ENCODE measurements around the gene SMIM41.

SMIM41 gene

DNA sequence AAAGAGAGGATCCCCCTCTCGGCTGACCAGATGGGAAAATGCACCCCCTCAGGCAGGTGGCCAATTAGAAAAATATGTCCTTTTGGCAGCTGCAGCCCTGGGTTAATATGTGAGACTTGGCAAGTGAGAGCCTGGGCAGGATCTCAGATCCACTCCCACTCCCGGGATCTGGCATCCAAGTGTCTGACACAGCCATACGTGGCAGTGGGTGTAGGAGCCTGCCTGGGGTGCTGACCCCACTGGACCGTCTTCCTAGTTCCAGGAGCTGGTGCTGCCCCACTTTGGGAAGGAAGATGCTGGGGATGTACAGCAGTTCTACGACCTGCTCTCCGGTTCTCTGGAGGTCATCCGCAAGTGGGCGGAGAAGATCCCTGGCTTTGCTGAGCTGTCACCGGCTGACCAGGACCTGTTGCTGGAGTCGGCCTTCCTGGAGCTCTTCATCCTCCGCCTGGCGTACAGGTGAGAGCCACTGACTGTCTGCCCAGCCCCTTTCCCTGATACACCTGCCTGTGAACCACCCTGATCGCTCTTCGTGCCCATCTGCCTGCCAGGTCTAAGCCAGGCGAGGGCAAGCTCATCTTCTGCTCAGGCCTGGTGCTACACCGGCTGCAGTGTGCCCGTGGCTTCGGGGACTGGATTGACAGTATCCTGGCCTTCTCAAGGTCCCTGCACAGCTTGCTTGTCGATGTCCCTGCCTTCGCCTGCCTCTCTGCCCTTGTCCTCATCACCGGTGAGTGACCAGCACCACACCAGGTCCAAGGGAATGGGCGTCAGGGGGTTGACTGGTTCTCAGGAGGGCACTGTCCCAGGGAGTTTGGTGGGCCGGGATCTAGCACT lies 22.5 kb upstream of the SMIM41 start:
- H3K79me1 ChIP-seq (ENCODE audit: low read length) = no peaks in the 10 kb centered on the region
- no peak overlapping the region for H2BK120ac ChIP-seq (ENCODE audit: low read depth, low read length)
- no peak overlapping the region for H4K5ac ChIP-seq (ENCODE audit: low read length)
- H3K27ac ChIP-seq (ENCODE audit: low read depth, low read length) = no peak overlapping the region
- H3K18ac ChIP-seq (ENCODE audit: low read length) = no peak overlapping the region
- no peaks in the 10 kb centered on the region for H3K36me3 ChIP-seq (ENCODE audit: control insufficient read depth, insufficient read depth, low read length)
- H2BK5ac ChIP-seq (ENCODE audit: low read length) = no peak overlapping the region
- H3K23ac ChIP-seq (ENCODE audit: low read length) = no peak overlapping the region
- no peak overlapping the region for H4K8ac ChIP-seq (ENCODE audit: low read depth, low read length)
- H3K27me3 ChIP-seq (ENCODE audit: insufficient read depth, low read length, poor library complexity) = no peaks in the 10 kb centered on the region
- H3K4me2 ChIP-seq (ENCODE audit: low read length) = no peak overlapping the region
- H3K56ac ChIP-seq (ENCODE audit: low read length) = no peak overlapping the region
- no peak for DNase-seq
- H3K79me2 ChIP-seq (ENCODE audit: control insufficient read depth, insufficient read depth, low read length) = no peaks in the 10 kb centered on the region
- H3K4me1 ChIP-seq (ENCODE audit: control insufficient read depth, low read depth, low read length) = no peaks in the 10 kb centered on the region
- H3K4me3 ChIP-seq (ENCODE audit: low read length) = no peak overlapping the region
- WGBS (ENCODE audit: extremely low coverage, insufficient coverage, low lambda C conversion rate) = no CpG with 5 or more reads among the region's 23 CpGs
- no peak overlapping the region for H2AK5ac ChIP-seq (ENCODE audit: low read length)
- no peak overlapping the region for H2BK15ac ChIP-seq (replicated peaks; ENCODE audit: low read depth)
- H3K4ac ChIP-seq (ENCODE audit: low read depth, low read length) = no peak overlapping the region
- H3K9ac ChIP-seq (ENCODE audit: low read length) = no peak overlapping the region

DNA sequence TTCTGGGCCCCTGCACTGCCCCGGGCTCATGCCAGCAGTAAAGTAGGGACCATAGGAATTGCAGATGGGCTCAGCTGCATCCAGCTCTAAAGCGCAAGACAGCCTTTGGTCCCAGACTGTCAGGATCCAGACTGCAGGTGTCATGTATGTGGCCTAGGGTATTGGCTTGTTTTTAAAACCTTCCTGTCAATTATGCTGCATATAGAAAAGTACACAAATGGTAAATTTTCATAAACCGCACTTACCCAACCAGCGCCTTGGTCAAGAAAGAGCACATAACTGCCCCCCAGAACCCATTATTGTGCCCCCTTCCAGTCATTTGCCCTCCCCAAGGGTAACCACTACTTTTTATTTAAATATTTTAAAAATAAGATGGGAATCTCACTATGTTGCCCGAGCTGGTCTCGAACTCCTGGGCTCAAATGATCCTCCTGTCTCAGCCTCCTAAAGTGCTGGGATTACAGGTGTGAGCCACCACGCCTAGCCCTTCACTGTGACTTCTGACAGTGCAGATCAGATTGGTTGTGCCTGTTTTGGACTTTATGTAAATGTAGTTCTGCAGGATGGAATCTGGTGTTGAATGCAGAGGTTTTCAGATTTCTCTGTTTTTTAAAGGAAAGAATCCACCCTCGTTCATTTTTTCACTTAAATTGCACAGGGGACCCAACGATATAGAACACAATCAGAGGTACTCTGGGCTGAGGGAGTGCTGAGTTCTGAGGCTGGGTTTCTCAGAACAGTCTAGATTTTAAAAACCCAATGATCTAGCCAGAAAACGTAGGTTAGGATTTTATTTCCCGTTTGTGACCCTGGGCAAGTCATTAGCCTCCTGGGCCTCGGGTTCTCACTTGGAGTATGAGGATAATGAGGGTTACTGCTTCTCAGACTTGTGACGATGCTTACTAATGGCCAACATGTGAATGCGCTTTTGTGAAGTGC lies 21.6 kb upstream of the SMIM41 start:
- no peak overlapping the region for H2BK15ac ChIP-seq (replicated peaks; ENCODE audit: low read depth)
- no peak overlapping the region for H2BK5ac ChIP-seq (ENCODE audit: low read length)
- no peak overlapping the region for H4K8ac ChIP-seq (ENCODE audit: low read depth, low read length)
- no peak overlapping the region for H3K18ac ChIP-seq (ENCODE audit: low read length)
- H3K36me3 ChIP-seq (ENCODE audit: control insufficient read depth, insufficient read depth, low read length) = no peaks in the 10 kb centered on the region
- H2BK120ac ChIP-seq (ENCODE audit: low read depth, low read length) = no peak overlapping the region
- H3K79me2 ChIP-seq (ENCODE audit: control insufficient read depth, insufficient read depth, low read length) = no peaks in the 10 kb centered on the region
- no peaks in the 10 kb centered on the region for H3K79me1 ChIP-seq (ENCODE audit: low read length)
- H3K4me1 ChIP-seq (ENCODE audit: control insufficient read depth, low read depth, low read length) = no peaks in the 10 kb centered on the region
- no CpG with 5 or more reads among the region's 14 CpGs for WGBS (ENCODE audit: extremely low coverage, insufficient coverage, low lambda C conversion rate)
- H3K4ac ChIP-seq (ENCODE audit: low read depth, low read length) = no peak overlapping the region
- H3K56ac ChIP-seq (ENCODE audit: low read length) = no peak overlapping the region
- H4K5ac ChIP-seq (ENCODE audit: low read length) = no peak overlapping the region
- no peak overlapping the region for H3K4me3 ChIP-seq (ENCODE audit: low read length)
- H3K9ac ChIP-seq (ENCODE audit: low read length) = no peak overlapping the region
- H3K27me3 ChIP-seq (ENCODE audit: insufficient read depth, low read length, poor library complexity) = no peaks in the 10 kb centered on the region
- no peak for DNase-seq
- no peak overlapping the region for H3K23ac ChIP-seq (ENCODE audit: low read length)
- H3K27ac ChIP-seq (ENCODE audit: low read depth, low read length) = no peak overlapping the region
- H3K4me2 ChIP-seq (ENCODE audit: low read length) = no peak overlapping the region
- H2AK5ac ChIP-seq (ENCODE audit: low read length) = no peak overlapping the region

DNA sequence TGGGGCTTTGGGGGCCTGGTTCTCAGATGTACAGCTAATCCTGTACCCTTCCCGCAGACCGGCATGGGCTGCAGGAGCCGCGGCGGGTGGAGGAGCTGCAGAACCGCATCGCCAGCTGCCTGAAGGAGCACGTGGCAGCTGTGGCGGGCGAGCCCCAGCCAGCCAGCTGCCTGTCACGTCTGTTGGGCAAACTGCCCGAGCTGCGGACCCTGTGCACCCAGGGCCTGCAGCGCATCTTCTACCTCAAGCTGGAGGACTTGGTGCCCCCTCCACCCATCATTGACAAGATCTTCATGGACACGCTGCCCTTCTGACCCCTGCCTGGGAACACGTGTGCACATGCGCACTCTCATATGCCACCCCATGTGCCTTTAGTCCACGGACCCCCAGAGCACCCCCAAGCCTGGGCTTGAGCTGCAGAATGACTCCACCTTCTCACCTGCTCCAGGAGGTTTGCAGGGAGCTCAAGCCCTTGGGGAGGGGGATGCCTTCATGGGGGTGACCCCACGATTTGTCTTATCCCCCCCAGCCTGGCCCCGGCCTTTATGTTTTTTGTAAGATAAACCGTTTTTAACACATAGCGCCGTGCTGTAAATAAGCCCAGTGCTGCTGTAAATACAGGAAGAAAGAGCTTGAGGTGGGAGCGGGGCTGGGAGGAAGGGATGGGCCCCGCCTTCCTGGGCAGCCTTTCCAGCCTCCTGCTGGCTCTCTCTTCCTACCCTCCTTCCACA lies 20.7 kb upstream of the SMIM41 start:
- no CpG with 5 or more reads among the region's 25 CpGs for WGBS (ENCODE audit: extremely low coverage, insufficient coverage, low lambda C conversion rate)
- Histone ChIP-seq H3K4me3 (ENCODE audit: low read length) (no peak overlapping the region), H3K56ac (ENCODE audit: low read length) (no peak overlapping the region), H3K23ac (ENCODE audit: low read length) (no peak overlapping the region), H3K79me2 (ENCODE audit: control insufficient read depth, insufficient read depth, low read length) (no peaks in the 10 kb centered on the region), H3K36me3 (ENCODE audit: control insufficient read depth, insufficient read depth, low read length) (no peaks in the 10 kb centered on the region), H3K79me1 (ENCODE audit: low read length) (no peaks in the 10 kb centered on the region), H4K5ac (ENCODE audit: low read length) (no peak overlapping the region), H2BK15ac (replicated peaks; ENCODE audit: low read depth) (no peak overlapping the region), H3K18ac (ENCODE audit: low read length) (no peak overlapping the region), H3K4me1 (ENCODE audit: control insufficient read depth, low read depth, low read length) (no peaks in the 10 kb centered on the region), H3K27me3 (ENCODE audit: insufficient read depth, low read length, poor library complexity) (no peaks in the 10 kb centered on the region), H4K8ac (ENCODE audit: low read depth, low read length) (no peak overlapping the region), H2AK5ac (ENCODE audit: low read length) (no peak overlapping the region), H2BK5ac (ENCODE audit: low read length) (no peak overlapping the region), H2BK120ac (ENCODE audit: low read depth, low read length) (no peak overlapping the region), H3K4me2 (ENCODE audit: low read length) (no peak overlapping the region), H3K9ac (ENCODE audit: low read length) (no peak overlapping the region), H3K4ac (ENCODE audit: low read depth, low read length) (no peak overlapping the region), H3K27ac (ENCODE audit: low read depth, low read length) (no peak overlapping the region)
- no peak for DNase-seq

GRCh38 chr12:52059582-52060497 lies 19.7 kb upstream of the SMIM41 start:
- H3K4me2 ChIP-seq (ENCODE audit: low read length) = no peak overlapping the region
- no peaks in the 10 kb centered on the region for H3K36me3 ChIP-seq (ENCODE audit: control insufficient read depth, insufficient read depth, low read length)
- no peak overlapping the region for H4K8ac ChIP-seq (ENCODE audit: low read depth, low read length)
- no peak overlapping the region for H3K18ac ChIP-seq (ENCODE audit: low read length)
- no CpG with 5 or more reads among the region's 12 CpGs for WGBS (ENCODE audit: extremely low coverage, insufficient coverage, low lambda C conversion rate)
- no peak overlapping the region for H3K9ac ChIP-seq (ENCODE audit: low read length)
- no peak overlapping the region for H2BK5ac ChIP-seq (ENCODE audit: low read length)
- no peak overlapping the region for H2BK120ac ChIP-seq (ENCODE audit: low read depth, low read length)
- H3K27me3 ChIP-seq (ENCODE audit: insufficient read depth, low read length, poor library complexity) = no peaks in the 10 kb centered on the region
- H2AK5ac ChIP-seq (ENCODE audit: low read length) = no peak overlapping the region
- no peak overlapping the region for H3K4me3 ChIP-seq (ENCODE audit: low read length)
- no peaks in the 10 kb centered on the region for H3K79me1 ChIP-seq (ENCODE audit: low read length)
- H3K27ac ChIP-seq (ENCODE audit: low read depth, low read length) = no peak overlapping the region
- no peaks in the 10 kb centered on the region for H3K4me1 ChIP-seq (ENCODE audit: control insufficient read depth, low read depth, low read length)
- no peak overlapping the region for H4K5ac ChIP-seq (ENCODE audit: low read length)
- no peak overlapping the region for H2BK15ac ChIP-seq (replicated peaks; ENCODE audit: low read depth)
- no peak overlapping the region for H3K56ac ChIP-seq (ENCODE audit: low read length)
- no peak overlapping the region for H3K4ac ChIP-seq (ENCODE audit: low read depth, low read length)
- H3K79me2 ChIP-seq (ENCODE audit: control insufficient read depth, insufficient read depth, low read length) = no peaks in the 10 kb centered on the region
- no peak overlapping the region for H3K23ac ChIP-seq (ENCODE audit: low read length)
- no peak for DNase-seq

DNA sequence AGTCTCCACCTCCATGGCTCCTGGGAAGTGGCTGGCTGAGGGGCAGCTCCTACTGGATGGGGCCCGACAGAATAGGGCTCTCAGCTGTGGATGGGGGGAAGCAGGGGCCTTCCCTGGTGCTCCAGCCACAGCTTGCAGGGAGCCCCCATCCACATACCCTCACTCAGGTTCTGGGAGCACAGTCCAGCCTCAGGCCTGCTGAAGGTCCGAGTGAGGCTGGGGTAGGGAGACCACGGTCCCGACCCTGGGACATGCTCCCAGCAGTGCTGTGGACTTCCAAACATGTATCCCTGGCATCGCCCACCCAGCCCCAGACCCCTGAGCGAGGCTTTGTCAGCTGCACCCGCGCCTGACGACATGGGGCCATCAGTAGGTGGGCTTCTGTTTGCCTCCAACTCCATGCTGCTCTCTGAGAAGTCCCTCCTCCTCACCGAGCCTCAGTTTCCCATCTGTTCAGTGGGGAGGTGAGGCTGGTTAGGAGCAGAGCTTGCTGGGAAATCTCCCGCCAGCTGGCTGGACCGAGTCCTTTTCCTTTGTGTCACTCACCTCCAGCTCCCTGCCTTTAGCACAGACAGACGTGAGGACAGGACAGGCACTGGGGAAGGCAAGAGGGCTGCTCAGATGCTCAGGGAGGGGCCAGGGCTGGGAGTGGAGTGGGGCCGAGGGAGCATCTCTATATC lies 18.9 kb upstream of the SMIM41 start:
- Histone ChIP-seq H3K9ac (ENCODE audit: low read length) (no peak overlapping the region), H2BK120ac (ENCODE audit: low read depth, low read length) (no peak overlapping the region), H3K27me3 (ENCODE audit: insufficient read depth, low read length, poor library complexity) (no peaks in the 10 kb centered on the region), H4K5ac (ENCODE audit: low read length) (no peak overlapping the region), H3K4me3 (ENCODE audit: low read length) (no peak overlapping the region), H3K79me1 (ENCODE audit: low read length) (no peaks in the 10 kb centered on the region), H2BK5ac (ENCODE audit: low read length) (no peak overlapping the region), H3K27ac (ENCODE audit: low read depth, low read length) (no peak overlapping the region), H3K4ac (ENCODE audit: low read depth, low read length) (no peak overlapping the region), H3K4me1 (ENCODE audit: control insufficient read depth, low read depth, low read length) (no peaks in the 10 kb centered on the region), H3K18ac (ENCODE audit: low read length) (no peak overlapping the region), H3K79me2 (ENCODE audit: control insufficient read depth, insufficient read depth, low read length) (no peaks in the 10 kb centered on the region), H4K8ac (ENCODE audit: low read depth, low read length) (no peak overlapping the region), H2BK15ac (replicated peaks; ENCODE audit: low read depth) (no peak overlapping the region), H3K4me2 (ENCODE audit: low read length) (no peak overlapping the region), H3K56ac (ENCODE audit: low read length) (no peak overlapping the region), H3K23ac (ENCODE audit: low read length) (no peak overlapping the region), H3K36me3 (ENCODE audit: control insufficient read depth, insufficient read depth, low read length) (no peaks in the 10 kb centered on the region), H2AK5ac (ENCODE audit: low read length) (no peak overlapping the region)
- DNase-seq = no peak
- WGBS (ENCODE audit: extremely low coverage, insufficient coverage, low lambda C conversion rate) = no CpG with 5 or more reads among the region's 14 CpGs

All from mesendoderm (in vitro differentiated cells).